ENCODE results near the gene NUSAP1. TPM values are rescaled to one million over a fixed set of nuclear protein-coding genes. Genes with fewer than 3 reads are reported as not detected.

Gene NUSAP1
- total RNA-seq, 1 donor from 2014 or later = 7.0 TPM

DNA sequence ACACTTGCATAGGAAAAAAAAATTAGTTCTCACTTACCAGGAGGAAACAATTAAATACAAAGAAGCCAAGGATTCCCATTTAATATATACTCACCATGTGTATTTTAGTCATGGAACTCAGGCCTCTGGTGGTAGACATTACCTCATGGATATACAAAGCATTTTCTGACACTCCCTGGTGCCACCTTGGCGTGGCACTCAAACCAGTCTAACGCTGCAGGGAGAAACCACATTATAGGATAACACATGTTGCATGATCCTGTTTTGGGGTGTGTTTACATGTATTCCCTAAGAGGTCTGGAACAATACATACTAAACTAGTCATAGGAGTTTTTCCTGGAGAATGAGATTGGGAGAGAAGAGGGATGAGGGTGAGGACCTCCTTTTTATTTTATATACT lies 78.3 kb downstream of the NUSAP1 start:
- no peak for DNase-seq
- no peaks in the 10 kb centered on the region for H3K9me3 ChIP-seq
- H3K4me1 ChIP-seq = peaks cover 7% of the 10 kb centered on the region
- TF ChIP-seq, protein P1, sequence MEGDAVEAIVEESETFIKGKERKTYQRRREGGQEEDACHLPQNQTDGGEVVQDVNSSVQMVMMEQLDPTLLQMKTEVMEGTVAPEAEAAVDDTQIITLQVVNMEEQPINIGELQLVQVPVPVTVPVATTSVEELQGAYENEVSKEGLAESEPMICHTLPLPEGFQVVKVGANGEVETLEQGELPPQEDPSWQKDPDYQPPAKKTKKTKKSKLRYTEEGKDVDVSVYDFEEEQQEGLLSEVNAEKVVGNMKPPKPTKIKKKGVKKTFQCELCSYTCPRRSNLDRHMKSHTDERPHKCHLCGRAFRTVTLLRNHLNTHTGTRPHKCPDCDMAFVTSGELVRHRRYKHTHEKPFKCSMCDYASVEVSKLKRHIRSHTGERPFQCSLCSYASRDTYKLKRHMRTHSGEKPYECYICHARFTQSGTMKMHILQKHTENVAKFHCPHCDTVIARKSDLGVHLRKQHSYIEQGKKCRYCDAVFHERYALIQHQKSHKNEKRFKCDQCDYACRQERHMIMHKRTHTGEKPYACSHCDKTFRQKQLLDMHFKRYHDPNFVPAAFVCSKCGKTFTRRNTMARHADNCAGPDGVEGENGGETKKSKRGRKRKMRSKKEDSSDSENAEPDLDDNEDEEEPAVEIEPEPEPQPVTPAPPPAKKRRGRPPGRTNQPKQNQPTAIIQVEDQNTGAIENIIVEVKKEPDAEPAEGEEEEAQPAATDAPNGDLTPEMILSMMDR (IDR thresholded peaks at IDR 0.05) = no peak
- H3K27me3 ChIP-seq (ENCODE audit: low read depth) = no peaks in the 10 kb centered on the region
- H3K27ac ChIP-seq = no peak overlapping the region
- no peak for ATAC-seq
- intact Hi-C loops (cut with DNase I) = no loop called here
- H3K36me3 ChIP-seq = no peaks in the 10 kb centered on the region
- no peak overlapping the region for H3K4me3 ChIP-seq

- DNase-seq = no peak
- Histone ChIP-seq H3K36me3 (no peaks in the 10 kb centered on the region), H3K4me1 (peaks cover 9% of the 10 kb centered on the region), H3K27ac (no peak overlapping the region), H3K9me3 (no peaks in the 10 kb centered on the region), H3K27me3 (ENCODE audit: low read depth) (no peaks in the 10 kb centered on the region), H3K4me3 (no peak overlapping the region)
- TF ChIP-seq, protein P1 (IDR thresholded peaks at IDR 0.05) = no peak
- intact Hi-C loops (cut with DNase I) = no loop called here
- no peak for ATAC-seq
Measured at GRCh38 chr15:41411441-41411840, 78.8 kb downstream of the NUSAP1 start.

DNA sequence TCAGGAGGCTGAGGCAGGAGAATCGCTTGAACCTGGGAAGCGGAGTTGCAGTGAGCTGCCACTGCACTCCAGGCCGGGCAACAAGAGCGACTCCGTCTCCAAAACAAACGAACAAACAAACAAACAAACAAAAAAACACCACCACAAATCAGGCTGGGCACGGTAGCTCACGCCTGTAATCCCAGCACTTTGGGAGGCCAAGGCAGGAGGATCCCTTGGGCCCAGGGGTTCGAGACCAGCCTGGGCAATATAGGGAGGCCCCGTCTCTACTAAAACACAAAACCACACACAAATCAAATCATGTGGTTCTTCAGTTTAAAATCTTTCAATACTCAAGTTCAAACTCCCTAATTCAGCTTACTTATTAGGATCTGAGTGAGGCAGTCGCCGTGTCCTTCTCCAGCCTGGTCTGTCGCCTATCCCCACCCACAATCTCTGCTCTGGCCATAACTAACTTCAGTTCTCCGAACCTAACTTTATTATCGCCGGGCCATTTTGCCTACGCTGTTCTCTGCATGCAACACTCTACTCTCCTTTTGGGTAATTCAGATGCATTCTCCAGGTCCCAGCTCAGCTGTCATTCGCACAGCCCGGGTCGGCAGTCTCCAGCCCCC lies 83.6 kb downstream of the NUSAP1 start:
- peak; percentile 24 to 39 for ATAC-seq

DNA sequence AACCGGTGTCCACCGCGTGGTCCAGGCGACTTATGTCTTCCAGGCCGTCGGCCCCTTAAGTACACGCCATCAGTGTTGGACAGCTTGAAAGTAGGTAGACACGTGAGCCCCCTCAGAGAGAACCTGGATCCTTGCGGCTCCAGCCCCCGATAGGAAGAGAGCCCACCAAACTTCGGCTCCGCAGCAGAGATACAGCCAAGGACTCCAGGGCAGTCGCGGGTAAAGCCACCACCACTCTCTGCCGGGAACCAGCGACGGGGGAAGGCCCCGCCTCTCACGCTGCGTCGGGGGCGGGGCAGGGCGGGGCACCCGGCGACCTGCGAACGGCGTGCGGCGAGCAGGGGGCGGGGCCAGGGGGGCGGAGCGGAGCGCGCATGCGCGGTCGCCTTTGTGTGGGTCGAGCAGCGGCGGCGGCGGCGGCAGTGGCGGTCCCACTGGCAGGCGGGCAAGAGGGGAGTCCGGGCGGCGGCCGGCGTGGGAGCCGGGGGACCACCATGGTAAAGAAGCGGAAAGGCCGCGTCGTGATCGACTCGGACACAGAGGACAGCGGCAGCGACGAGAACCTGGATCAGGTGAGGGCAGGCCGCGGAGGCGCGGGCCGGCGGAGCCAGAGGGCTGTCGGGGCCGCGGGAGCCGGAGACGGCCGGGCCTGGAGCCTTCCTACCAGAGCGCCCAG lies 84.2 kb downstream of the NUSAP1 start, which contains the start of gene RTF1:
RTF1 (plus strand) TSS at position 354 of the 676 bp plus-strand sequence; CDS start at position 375, 21 bp downstream.
- TF ChIP-seq, protein P1 (IDR thresholded peaks at IDR 0.05) = no peak
- no peaks in the 10 kb centered on the region for H3K27me3 ChIP-seq (ENCODE audit: low read depth)
- peak; percentile 96 for DNase-seq
- intact Hi-C loops (cut with DNase I) = no loop called here
- H3K4me1 ChIP-seq = peaks cover 26% of the 10 kb centered on the region
- ATAC-seq = peak; percentile 98
- no peaks in the 10 kb centered on the region for H3K36me3 ChIP-seq
- H3K9me3 ChIP-seq = no peaks in the 10 kb centered on the region
- H3K4me3 ChIP-seq = peak within 1 kb of the TSS; percentile 93
- H3K27ac ChIP-seq = peak within 1 kb of the TSS; percentile 90

More for the DNA sequence above, 83.6 kb downstream of the NUSAP1 start:
- intact Hi-C loops (cut with DNase I) = no loop called here
- Histone ChIP-seq H3K4me3 (peak overlapping the region; percentile 93), H3K4me1 (peaks cover 26% of the 10 kb centered on the region), H3K27me3 (ENCODE audit: low read depth) (no peaks in the 10 kb centered on the region), H3K27ac (peak overlapping the region; percentile 90), H3K9me3 (no peaks in the 10 kb centered on the region), H3K36me3 (no peaks in the 10 kb centered on the region)
- TF ChIP-seq, protein P1 (IDR thresholded peaks at IDR 0.05) = no peak
- no peak for DNase-seq

DNA sequence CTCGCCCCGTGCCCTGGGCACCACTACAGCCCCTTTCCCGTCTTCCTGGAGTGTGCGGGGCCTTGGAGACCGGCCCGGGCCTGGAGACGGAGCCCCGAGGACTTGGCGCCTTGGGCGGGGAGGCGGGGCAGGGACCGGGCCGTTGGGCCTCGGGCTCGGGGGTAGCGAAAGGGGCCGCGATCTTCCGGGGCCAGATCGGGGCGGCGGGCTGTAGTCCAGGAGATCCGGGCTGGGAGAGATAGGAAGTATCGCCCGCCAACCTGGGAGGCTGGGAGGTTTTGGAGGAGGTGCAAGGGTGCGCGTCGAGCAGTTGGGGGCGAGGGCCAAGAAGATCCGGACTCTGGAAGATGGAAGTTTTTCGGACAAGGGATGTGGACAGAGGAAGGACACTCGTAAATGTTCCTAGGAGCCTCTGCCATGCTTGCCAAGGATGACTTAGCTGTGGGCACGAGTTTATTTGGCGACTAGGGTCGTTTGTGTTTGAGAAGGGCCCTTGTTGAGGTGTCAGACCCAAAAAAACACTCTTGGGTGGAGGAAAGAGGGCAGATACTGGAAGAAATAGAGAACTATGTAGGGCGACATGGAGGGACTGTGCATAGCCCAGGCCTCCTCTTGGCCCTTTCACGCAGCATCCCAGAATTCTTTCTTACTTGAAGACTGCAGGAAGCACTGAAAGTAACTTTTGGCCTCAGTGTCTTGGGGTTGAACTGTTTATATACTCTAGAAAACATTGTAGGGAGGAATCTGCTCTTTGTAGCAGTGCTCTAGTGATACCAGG lies 84.9 kb downstream of the NUSAP1 start:
- TF ChIP-seq, protein P1 (IDR thresholded peaks at IDR 0.05) = no peak
- no peaks in the 10 kb centered on the region for H3K9me3 ChIP-seq
- no peaks in the 10 kb centered on the region for H3K36me3 ChIP-seq
- H3K4me3 ChIP-seq = peak overlapping the region; percentile 93
- peaks cover 30% of the 10 kb centered on the region for H3K4me1 ChIP-seq
- no peaks in the 10 kb centered on the region for H3K27me3 ChIP-seq (ENCODE audit: low read depth)
- H3K27ac ChIP-seq = peak overlapping the region; percentile 90
- DNase-seq (no peak), ATAC-seq (peak in 1 of 2 donors; percentile 72)
- intact Hi-C loops (cut with DNase I) = no loop called here
